HG03571 (cell line): ENCODE measurements around the gene SMAD5.

Experiments
- ATAC-seq: cut with Tn5 transposase; IDR thresholded peaks from one replicate; pipeline ENCODE4 v1.9.1; 2021; ENCODE audit not compliant: unreplicated experiment

The SMAD5 gene

GRCh38 chr5:136114414-136115125, 18.1 kb upstream of the SMAD5 start:
- ATAC-seq = no peak

- ATAC-seq = no peak
Measured at GRCh38 chr5:136115183-136115865, 17.3 kb upstream of the SMAD5 start.

GRCh38 chr5:136120529-136120928, 12.1 kb upstream of the SMAD5 start:
- ATAC-seq = no peak

DNA sequence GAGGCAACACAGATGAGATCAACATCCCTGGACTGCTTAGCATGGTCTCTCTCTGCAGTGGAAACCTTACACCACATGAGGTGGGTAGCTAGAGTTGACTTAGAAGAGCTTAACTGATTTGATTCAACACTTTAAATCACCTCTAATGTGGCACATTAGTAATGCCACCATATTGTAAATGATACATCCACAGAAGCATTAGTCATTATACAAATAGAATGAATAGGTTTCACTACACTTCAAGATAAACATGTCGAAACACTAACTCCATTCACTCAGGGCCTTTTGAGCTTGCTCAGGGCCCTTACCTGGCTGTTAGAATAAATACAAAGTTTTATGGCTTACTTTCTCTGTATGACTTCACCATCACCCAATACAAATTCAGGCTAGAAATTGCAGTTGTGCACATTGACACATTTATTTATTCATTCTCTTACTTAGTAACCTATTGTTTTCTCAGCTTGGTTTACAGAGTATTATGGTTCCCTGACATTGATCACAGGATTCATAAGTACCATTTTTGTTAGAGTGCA, 9.3 kb upstream of the SMAD5 start:
- no peak for ATAC-seq

GRCh38 chr5:136127560-136127959, 5.1 kb upstream of the SMAD5 start:
- no peak for ATAC-seq

GRCh38 chr5:136128481-136128880, 4.2 kb upstream of the SMAD5 start:
- no peak for ATAC-seq

DNA sequence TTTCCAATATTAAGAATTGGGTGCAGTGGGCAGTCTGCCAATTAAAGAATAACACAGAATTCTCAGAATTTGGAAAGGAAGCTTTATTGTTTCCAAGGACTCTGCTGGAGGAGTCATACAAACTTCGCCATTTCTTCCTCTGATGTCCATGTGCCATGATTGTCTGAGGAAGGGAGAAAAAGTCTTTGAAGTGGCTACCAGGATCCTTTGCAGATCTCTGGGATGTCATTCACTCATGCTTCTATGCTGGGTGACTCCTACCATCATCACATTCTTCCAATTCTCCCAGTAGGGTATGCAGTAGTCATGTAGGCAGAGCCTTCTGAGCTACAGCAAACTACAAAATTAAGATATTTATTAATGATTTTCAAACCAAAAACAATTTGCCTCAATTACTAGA, 3.2 kb upstream of the SMAD5 start:
- no peak for ATAC-seq

DNA sequence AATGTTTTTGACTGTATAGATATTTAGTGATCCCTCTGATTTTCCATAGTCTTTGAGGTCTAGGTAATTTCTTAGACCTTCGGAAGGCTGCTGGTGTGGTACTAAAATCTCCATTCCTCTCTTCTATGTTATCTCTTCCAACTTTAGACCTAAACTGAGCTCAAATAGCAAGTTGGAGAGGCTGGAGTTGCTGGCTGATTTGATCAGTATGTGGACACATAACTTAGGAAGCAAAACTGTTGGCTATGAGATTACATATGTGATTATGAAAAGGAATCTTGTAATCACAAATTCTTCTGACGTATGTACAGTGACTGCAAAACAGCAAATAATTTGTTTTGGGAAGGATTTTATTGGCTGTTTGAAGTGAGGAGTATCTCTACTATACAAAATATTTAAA, 2.1 kb upstream of the SMAD5 start:
- ATAC-seq = no peak

GRCh38 chr5:136132087-136132486, 558 bp upstream of the SMAD5 start:
- ATAC-seq = peak; percentile 2

GRCh38 chr5:136133222-136133921, 727 bp downstream of the SMAD5 start:
- peak; percentile 37 for ATAC-seq

- ATAC-seq = no peak
Measured at GRCh38 chr5:136133922-136134379, 1.3 kb downstream of the SMAD5 start.

DNA sequence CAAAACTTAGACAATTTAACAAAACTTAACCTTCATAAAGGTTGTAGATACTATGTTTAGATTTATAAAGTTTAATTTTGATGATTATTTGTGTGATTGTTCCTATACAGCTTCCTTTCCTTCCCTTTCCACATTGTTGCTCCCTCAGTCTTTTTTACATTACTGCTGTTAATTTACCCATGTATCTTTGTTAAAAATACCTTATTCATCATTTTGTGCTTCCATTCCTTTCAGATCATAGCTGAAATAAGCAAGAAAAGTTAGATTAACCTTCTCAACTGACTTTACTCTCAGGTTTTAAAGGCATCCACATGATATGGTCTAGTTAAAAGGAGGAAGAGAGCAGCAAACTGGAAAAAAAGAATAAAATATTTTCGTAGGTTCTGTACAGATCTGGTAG, 2.0 kb downstream of the SMAD5 start:
- ATAC-seq = no peak

DNA sequence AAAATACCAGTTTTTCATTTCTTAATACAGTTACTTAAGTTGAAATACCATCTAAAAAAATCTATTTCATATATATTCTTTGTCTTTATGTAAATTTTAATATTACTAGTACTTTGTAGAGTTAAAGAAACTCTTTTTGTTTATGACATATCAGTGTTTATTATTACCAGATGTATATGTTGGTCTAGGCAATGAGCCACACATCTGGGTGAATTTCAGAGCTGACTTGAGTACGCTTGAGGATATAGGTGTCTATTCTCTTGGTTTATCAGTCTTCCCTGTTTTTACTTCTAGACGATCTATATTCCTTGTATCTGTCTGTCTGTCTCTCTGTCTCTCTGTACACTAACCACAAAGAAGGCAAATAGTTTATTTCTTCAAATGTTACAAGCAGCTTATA, 2.9 kb downstream of the SMAD5 start:
- no peak for ATAC-seq

DNA sequence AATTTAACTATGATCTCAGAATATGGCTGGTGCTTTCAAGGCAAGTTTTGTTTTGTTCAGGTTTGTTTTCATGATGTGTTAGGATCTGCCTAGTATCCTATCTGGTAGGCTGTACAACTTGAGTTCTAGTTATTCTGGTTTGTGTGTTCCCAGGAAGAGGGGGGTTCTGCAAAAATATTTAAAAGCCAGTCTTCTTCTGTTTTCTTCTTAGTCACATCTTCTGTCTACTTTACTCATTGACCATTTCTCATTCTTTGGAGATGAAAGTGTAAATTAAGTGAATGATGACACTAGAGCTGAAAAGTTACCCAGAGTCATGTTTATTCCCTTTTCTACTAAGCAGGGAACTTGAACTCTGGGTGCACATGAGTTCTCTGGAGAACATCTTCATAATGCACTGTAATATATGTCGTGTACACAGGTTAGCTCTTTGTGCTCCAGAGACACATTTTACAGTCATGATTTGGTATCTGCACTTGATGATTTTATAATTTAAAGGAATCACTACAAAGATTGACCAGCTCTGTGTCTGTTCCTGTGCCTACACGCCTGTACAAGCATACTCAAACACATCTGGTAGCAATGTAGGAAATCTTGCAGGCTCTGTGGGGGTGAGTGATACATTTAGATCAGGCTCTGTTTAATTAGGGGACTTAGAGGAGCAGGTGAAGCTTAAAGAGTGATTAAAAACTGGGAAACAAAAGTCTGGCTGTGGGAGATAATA, 5.0 kb downstream of the SMAD5 start:
- ATAC-seq = no peak

- ATAC-seq = peak; percentile 85
Measured at GRCh38 chr5:136141561-136141960, 8.9 kb downstream of the SMAD5 start.

DNA sequence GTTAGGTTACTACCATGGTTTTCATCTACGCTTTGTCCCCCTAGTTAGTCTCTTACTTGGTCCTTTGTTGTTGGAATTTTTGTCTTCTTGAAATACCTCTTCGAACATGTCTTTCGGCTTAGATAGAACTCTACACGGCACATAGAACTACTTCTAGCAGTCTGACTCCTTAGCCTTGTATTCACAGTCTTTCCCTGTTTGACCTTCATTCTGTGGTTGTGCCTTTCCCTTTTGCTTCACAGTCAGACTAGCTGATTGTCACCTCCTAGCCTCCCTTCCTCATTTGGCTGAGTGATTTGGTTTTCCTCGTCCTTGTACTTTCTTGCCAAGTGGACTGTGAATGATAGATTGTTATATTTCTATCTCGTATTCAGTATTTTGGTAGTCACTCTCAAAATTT, 10.7 kb downstream of the SMAD5 start:
- no peak for ATAC-seq

- ATAC-seq = no peak
Measured at GRCh38 chr5:136143763-136144162, 11.1 kb downstream of the SMAD5 start.

DNA sequence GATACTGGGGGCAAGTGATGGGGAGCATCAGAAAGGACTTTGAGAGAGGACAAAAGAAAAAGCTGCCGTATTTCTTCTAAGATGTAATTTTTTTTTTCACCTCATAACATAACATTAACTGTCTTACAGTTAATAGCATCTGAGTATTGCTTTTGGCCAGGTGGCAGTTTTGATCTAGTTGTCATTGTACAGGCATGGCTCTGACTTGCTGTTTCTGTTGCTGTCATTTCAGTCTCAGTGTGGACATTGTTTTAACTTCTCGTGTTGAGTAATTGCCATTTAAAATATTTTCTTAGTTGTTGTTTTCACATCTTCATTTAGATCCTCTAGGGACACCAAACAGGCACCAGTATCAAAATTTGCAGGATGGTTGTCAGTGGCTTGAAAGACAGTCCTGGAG, 12.4 kb downstream of the SMAD5 start:
- no peak for ATAC-seq

- ATAC-seq = no peak
Measured at GRCh38 chr5:136146201-136146600, 13.6 kb downstream of the SMAD5 start.

DNA sequence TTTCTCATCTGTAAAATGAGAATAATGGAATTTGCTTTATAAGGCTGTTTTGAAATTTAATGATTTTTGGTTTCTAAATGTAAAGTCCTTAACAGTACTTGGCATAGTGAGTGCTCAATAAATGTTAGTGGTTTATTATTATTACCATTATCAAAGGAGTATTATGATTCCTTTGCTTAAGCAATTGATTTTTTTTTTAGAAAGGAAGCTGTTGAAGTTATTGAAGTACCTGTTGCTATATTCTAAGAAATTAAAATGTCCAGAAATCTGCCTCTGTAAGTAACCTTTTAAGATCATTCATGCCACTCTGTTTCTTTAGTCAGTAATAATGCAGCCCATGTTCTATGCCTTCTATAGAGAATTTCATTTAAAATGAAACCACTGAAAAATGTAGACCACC, 15.0 kb downstream of the SMAD5 start:
- no peak for ATAC-seq

DNA sequence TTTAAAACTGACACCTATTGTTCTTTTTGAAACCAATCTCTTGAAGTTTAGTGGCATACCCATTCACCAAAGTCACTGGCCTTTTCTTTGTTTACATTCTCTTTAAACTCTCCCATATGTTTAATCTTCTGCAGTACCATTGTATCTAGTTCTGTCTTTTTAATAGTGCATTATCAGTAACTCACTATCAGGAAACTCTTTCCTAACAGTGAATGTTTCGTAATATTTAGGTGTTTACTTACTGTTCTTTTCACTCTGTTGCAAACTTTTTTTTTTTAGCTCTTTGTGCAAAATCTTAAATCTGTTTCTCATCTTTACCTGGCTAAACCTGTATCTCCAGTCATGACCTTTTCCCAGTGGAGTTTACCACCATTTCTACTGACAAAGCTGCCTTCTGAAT, 17.2 kb downstream of the SMAD5 start:
- ATAC-seq = no peak
